ENCODE results near the gene SYT9. TPM values are rescaled to one million over a fixed set of nuclear protein-coding genes. Genes with fewer than 3 reads are reported as not detected.
"Not testable (repeated sequence)": the region's sequence is repeated elsewhere in the genome, so short reads cannot be mapped to it uniquely, and the experiment has no call there.

SYT9 gene
- total RNA-seq, 2 experiments from 2014 or later = not detected

GRCh38 chr11:7517743-7518142, 266.0 kb downstream of the SYT9 start:
- H3K4me1 Mint-ChIP-seq (ENCODE audit: low read depth) = peaks cover 30% of the 10 kb centered on the region
- peaks cover 19% of the 10 kb centered on the region for H3K27me3 Mint-ChIP-seq (ENCODE audit: low read depth)
- H3K4me3 Mint-ChIP-seq; CTCF ChIA-PET; DNase-seq; H3K9me3 Mint-ChIP-seq (ENCODE audit: insufficient read depth); H3K27ac Mint-ChIP-seq; ATAC-seq; H3K36me3 Mint-ChIP-seq (ENCODE audit: low read depth); POLR2A ChIA-PET: not testable (repeated sequence)

Small RNA genes lying within 50 kb of the gene (microRNA-seq; reads per million reads assigned to microRNA genes)
- gene MIR302E = not detected

Other genes with a start within 250 kb of the SYT9 start
- not detected for gene ZNF214, start 231.6 kb upstream of the SYT9 start, total RNA-seq
- under 1 TPM; 0.08 to 0.13 TPM for gene NLRP14, start 231.4 kb upstream of the SYT9 start, total RNA-seq
- not detected for gene RBMXL2, start 162.9 kb upstream of the SYT9 start, total RNA-seq
- gene OLFML1, start 233.6 kb downstream of the SYT9 start, total RNA-seq = not detected